ENCODE measurements around the gene TJP2.

GRCh38 chr9:69206047-69206446 lies 32.0 kb downstream of the TJP2 start:
- TF ChIP-seq CTCF (IDR thresholded peaks at IDR 0.05) (no peak), POLR2A (IDR thresholded peaks at IDR 0.05) (no peak)
